Erythroblast (primary cell): Measurements from ENCODE around the gene ENTPD2.

Source experiments
- GATA1 ChIP-seq: IDR thresholded peaks from 2 replicates; pipeline ENCODE4 v1.6.1; 2011; ENCODE audit warnings: low read depth, mild to moderate bottlenecking, control low read depth, low read length, moderate library complexity
- POLR2A ChIP-seq: IDR thresholded peaks from 2 replicates; pipeline ENCODE4 v1.6.1; 2011; ENCODE audit warnings: mild to moderate bottlenecking, low read length

GRCh38 chr9:137103206-137103999, 49.5 kb upstream of the ENTPD2 start:
- TF ChIP-seq POLR2A (no peak), GATA1 (no peak)
